ENCODE measurements around the gene EIF3A.
"Not testable (repeated sequence)": the region's sequence is repeated elsewhere in the genome, so short reads cannot be mapped to it uniquely, and the experiment has no call there.

EIF3A gene

GRCh38 chr10:119100434-119101238 is 20.0 kb upstream of the EIF3A start:
- DNase-seq (ENCODE audit: low read depth): no peak

GRCh38 chr10:119098576-119098975 is 18.0 kb upstream of the EIF3A start:
- DNase-seq (ENCODE audit: low read depth): no peak

- DNase-seq (ENCODE audit: low read depth): not testable (repeated sequence)
Measured at GRCh38 chr10:119096641-119097415, 16.2 kb upstream of the EIF3A start.

- DNase-seq (ENCODE audit: low read depth): no peak
Measured at GRCh38 chr10:119095640-119096039, 15.0 kb upstream of the EIF3A start.

- no peak for DNase-seq (ENCODE audit: low read depth)
Measured at GRCh38 chr10:119090968-119091367, 10.4 kb upstream of the EIF3A start.

GRCh38 chr10:119090026-119090795 is 9.6 kb upstream of the EIF3A start:
- no peak for DNase-seq (ENCODE audit: low read depth)

GRCh38 chr10:119087271-119087882 is 6.8 kb upstream of the EIF3A start:
- no peak for DNase-seq (ENCODE audit: low read depth)

GRCh38 chr10:119084896-119085295 is 4.3 kb upstream of the EIF3A start:
- DNase-seq (ENCODE audit: low read depth): no peak

- peak; percentile 37 for DNase-seq (ENCODE audit: low read depth)
Measured at GRCh38 chr10:119079599-119080520, 757 bp downstream of the EIF3A start.

GRCh38 chr10:119078422-119079179 is 2.0 kb downstream of the EIF3A start:
- no peak for DNase-seq (ENCODE audit: low read depth)

- DNase-seq (ENCODE audit: low read depth): no peak
Measured at GRCh38 chr10:119073584-119073983, 7.0 kb downstream of the EIF3A start.

- DNase-seq (ENCODE audit: low read depth): no peak
Measured at GRCh38 chr10:119070395-119071165, 10.0 kb downstream of the EIF3A start.

GRCh38 chr10:119061926-119062325 is 18.7 kb downstream of the EIF3A start:
- no peak for DNase-seq (ENCODE audit: low read depth)

GRCh38 chr10:119061352-119061751 is 19.3 kb downstream of the EIF3A start:
- DNase-seq (ENCODE audit: low read depth): no peak

GRCh38 chr10:119060107-119060506 is 20.5 kb downstream of the EIF3A start:
- no peak for DNase-seq (ENCODE audit: low read depth)

- DNase-seq (ENCODE audit: low read depth): no peak
Measured at GRCh38 chr10:119059557-119059956, 21.1 kb downstream of the EIF3A start.

- DNase-seq (ENCODE audit: low read depth): no peak
Measured at GRCh38 chr10:119058010-119058409, 22.6 kb downstream of the EIF3A start.

- DNase-seq (ENCODE audit: low read depth): no peak
Measured at GRCh38 chr10:119055472-119055871, 25.1 kb downstream of the EIF3A start.

- no peak for DNase-seq (ENCODE audit: low read depth)
Measured at GRCh38 chr10:119051775-119052174, 28.8 kb downstream of the EIF3A start.

Data from stimulated activated CD8-positive, alpha-beta memory T cell treated with anti-CD3 and anti-CD28 coated beads, Interleukin-7, amount 100 ng/mL, for 24 hours (primary cell).